Measurements from ENCODE around the gene FAM13C.
"Not testable (repeated sequence)": the region's sequence is repeated elsewhere in the genome, so short reads cannot be mapped to it uniquely, and the experiment has no call there.

FAM13C gene

DNA sequence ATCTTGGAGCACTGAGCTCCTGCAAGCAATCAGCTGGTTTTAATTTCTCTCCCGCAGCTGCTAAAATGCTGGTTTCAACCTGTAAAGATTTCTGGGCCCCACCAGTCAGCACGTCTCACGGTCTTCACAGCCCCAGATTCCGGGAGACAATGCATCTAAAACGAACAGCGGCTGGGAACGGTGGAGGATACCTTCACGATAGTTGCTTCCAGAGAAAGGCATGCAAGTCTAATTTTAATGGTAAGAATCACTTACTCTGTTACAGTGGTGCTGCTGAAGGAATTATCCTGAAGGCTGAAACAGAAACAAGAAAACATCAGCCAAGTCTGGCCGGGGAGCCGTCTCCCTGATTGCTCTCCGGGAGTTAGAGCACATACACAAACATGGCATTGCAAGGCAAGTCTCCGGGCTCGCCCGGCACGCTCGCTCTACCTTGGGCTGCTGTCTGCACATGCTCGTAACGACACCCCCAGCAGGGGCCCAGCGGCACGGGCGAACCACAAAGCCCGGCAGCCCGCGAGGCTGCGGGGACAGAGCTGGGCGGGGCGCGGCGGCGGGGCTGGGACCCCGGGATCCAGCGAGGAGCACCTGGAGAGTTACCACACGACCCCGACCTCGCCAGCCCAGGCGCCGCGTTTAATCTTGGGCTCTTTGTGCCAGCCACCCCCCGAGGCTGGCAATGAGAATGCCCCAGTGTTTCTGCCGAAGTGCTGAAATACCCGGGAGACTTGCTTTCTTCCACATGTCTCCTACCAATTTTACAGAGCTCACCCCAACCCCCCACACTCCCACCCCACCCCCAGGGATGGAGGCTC lies at the start of gene FAM13C:
Gene FAM13C (minus strand): TSS at position 406 of the 815 bp plus-strand sequence. CDS start 89 bp downstream, at position 317.
- DNase-seq: no peak

- DNase-seq: no peak
These were observed 42.9 kb upstream of the FAM13C start for GRCh38 chr10:59405235-59405634.

- DNase-seq: no peak
These were observed 37.9 kb upstream of the FAM13C start for GRCh38 chr10:59400214-59400613.

DNA sequence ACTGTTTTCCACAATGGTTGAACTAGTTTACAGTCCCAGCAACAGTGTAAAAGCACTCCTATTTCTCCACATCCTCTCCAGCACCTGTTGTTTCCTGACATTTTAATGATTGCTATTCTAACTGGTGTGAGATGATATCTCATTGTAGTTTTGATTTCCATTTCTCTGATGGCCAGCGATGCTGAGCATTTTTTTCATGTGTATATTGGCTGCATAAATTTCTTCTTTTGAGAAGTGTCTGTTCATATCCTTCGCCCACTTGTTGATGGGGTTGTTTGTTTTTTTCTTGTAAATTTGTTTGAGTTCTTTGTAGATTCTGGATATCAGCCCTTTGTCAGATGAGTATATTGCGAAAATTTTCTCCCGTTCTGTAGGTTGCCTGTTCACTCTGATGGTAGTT lies 37.0 kb upstream of the FAM13C start:
- DNase-seq: not testable (repeated sequence)

DNA sequence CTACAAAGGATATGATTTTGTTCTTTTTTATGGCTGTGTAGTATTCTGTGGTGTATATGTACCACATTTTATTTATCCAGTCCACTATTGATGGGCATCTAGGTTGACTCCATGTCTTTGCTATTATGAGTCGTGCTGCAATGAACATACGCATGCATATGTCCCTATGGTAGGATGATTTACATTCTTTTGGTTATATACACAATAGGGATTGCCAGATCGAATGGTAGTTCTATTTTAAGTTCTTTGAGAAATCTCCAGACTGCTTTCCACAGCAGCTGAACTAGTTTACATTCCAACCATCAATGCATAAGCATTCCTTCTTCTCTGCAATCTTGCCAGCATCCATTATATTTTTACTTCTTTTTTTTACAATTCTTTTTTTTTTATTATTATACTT lies 35.6 kb upstream of the FAM13C start:
- DNase-seq: no peak

DNA sequence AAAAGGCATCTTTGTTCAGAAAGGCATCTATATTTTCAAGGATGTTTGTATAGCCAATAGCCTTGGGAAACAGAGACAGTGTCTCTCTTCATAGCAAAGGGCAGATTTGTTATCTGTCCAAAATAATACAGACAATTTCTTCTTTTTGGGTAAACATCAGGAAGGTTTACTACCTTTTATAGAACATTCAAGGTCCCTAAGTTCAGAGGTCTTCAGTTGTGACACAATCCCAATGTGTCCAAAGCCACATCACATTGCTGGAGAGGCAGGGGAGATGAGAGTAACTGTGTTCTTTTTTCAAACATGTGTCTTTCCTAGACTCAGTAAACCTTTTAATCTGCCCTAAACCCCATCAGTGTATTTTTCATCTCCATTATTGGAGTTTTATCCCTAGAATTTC lies 33.6 kb upstream of the FAM13C start:
- DNase-seq: no peak

DNA sequence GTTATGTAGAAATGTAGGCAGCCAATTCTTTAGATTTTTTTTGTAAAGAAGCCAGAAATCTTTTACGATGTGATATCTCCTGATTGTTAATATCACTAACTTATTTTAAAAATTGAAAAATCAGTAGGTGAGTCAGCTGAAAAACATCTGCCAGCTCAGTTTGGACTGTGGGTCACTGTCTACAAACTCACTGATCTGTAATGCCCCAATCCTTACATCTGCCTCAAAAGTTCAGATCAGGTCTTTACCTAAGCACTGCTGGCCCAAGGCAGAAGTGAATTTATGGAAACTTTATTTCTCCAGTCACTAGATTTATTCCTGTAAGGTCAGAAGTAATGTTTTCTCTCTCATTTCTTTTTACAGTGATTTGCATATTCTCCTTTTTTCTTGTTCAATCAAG lies 31.0 kb upstream of the FAM13C start:
- no peak for DNase-seq

- DNase-seq: no peak
These were observed 28.7 kb upstream of the FAM13C start for GRCh38 chr10:59391060-59391459.

GRCh38 chr10:59388671-59388976 lies 26.3 kb upstream of the FAM13C start:
- DNase-seq: no peak

GRCh38 chr10:59387951-59388670 lies 25.8 kb upstream of the FAM13C start:
- no peak for DNase-seq

GRCh38 chr10:59384761-59385160 lies 22.4 kb upstream of the FAM13C start:
- no peak for DNase-seq

- DNase-seq: no peak
These were observed 21.6 kb upstream of the FAM13C start for GRCh38 chr10:59383908-59384307.

- no peak for DNase-seq
These were observed 21.1 kb upstream of the FAM13C start for GRCh38 chr10:59383436-59383835.

GRCh38 chr10:59382831-59383295 lies 20.5 kb upstream of the FAM13C start:
- DNase-seq: no peak

GRCh38 chr10:59381687-59382086 lies 19.3 kb upstream of the FAM13C start:
- DNase-seq: no peak

DNA sequence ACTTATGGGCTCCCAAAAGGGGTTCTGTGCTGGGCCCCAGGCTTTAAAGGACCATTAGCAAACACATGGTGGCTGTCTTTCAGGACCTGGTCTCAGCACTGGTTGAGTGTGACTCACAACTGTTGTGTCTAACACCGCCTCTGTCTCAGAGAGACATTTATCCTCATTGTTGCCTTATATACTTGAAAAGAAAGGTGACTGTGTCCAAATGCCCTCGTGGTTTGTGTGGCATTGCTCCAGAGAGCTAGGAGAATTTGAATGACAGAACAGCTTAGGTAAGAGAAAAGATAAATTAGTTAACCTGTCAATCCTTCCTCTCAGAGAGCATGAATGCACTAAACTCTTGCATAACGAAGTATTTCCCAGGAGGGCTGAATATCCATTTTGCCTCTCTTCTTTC lies 14.5 kb upstream of the FAM13C start:
- DNase-seq: no peak

DNA sequence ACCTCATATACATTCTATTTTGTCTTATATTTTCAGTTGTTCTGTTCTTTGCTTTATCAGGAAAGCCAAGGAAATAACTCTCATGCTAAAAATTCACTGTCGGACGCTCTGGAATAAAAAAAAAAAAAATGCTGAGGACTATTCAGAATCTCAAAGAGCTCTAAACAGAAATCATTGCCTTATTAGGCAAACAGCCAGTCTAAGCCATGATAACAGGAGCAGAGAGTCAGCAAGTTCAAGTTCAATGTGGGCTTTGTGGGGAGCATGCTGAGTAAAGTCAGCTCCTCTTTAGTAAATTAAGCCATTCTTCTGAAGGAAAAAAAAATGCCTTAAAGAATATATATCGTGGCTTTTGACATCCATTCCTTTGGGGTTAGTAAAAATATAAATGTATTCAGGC lies 13.6 kb upstream of the FAM13C start:
- DNase-seq: no peak

GRCh38 chr10:59374916-59375315 lies 12.6 kb upstream of the FAM13C start:
- no peak for DNase-seq

GRCh38 chr10:59373071-59373470 lies 10.7 kb upstream of the FAM13C start:
- DNase-seq: no peak

- DNase-seq: no peak
These were observed 10.2 kb upstream of the FAM13C start for GRCh38 chr10:59372543-59372942.

GRCh38 chr10:59366290-59366689 lies 3.9 kb upstream of the FAM13C start:
- DNase-seq: no peak

- DNase-seq: no peak
These were observed 1.2 kb upstream of the FAM13C start for GRCh38 chr10:59363446-59363958.

- no peak for DNase-seq
These were observed 621 bp upstream of the FAM13C start for GRCh38 chr10:59362959-59363381.

DNA sequence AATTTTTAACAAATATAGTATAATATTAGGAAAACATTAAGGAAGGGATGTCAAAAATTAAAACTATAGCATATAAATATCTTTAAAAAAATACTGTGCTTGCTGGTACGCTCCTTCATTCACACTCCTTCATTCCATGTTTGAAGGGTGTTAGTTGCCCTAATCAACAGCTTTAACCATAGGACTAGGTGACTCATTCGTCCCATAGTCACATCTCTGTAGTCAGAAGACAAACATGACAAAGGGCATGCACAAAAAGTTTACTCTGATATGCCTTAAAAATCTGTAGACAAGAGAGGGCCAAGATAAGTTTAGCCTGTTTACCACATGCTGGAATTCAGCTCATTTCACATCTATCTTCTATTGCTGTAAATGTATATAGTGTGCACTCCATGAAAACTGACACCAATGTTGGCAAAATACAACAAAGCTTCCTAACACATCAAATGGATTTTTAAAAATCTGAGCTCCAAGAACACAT lies 646 bp downstream of the FAM13C start:
- DNase-seq: no peak
